DOHH2 (cell line): ENCODE measurements around the gene DNAH6.
"Not testable (repeated sequence)": the region's sequence is repeated elsewhere in the genome, so short reads cannot be mapped to it uniquely, and the experiment has no call there.

Experiments used
- EZH2phosphoT487 ChIP-seq: fragments of 200-600 bp; sonication (generic); IDR thresholded peaks from 2 replicates; pipeline ENCODE4 v1.6.1; 2017; ENCODE audit warnings: borderline replicate concordance, mild to moderate bottlenecking, antibody characterized with exemption, low read length, moderate library complexity, mixed read lengths
- TF ChIP-seq, protein P1 (sequence below): fragments of 200-600 bp; sonication (generic); IDR thresholded peaks from one replicate; pipeline ENCODE4 v1.5.1; 2014; ENCODE audit warnings: antibody characterized with exemption, mild to moderate bottlenecking, low read depth, low read length; ENCODE audit not compliant: poor library complexity, severe bottlenecking

DNA sequence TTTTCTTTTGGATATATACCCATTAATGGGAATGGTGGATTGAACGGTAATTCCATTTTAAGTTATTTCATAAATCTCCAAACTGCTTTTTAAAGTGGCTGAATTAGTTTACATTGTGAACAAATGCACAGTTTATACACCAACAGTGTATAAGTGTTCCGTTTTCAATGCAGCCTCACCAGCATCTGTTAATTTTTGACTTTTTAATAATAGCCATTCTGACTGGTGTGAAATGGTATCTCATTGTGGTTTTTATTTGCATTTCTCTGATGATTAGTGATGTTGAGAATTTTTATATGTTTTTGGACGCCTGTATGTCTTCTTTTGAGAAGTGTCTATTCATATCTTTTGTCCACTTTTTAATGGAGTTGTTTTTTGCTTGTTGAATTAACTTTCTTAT is 257.3 kb downstream of the DNAH6 start:
- TF ChIP-seq, protein P1, sequence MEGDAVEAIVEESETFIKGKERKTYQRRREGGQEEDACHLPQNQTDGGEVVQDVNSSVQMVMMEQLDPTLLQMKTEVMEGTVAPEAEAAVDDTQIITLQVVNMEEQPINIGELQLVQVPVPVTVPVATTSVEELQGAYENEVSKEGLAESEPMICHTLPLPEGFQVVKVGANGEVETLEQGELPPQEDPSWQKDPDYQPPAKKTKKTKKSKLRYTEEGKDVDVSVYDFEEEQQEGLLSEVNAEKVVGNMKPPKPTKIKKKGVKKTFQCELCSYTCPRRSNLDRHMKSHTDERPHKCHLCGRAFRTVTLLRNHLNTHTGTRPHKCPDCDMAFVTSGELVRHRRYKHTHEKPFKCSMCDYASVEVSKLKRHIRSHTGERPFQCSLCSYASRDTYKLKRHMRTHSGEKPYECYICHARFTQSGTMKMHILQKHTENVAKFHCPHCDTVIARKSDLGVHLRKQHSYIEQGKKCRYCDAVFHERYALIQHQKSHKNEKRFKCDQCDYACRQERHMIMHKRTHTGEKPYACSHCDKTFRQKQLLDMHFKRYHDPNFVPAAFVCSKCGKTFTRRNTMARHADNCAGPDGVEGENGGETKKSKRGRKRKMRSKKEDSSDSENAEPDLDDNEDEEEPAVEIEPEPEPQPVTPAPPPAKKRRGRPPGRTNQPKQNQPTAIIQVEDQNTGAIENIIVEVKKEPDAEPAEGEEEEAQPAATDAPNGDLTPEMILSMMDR = not testable (repeated sequence)
- not testable (repeated sequence) for TF ChIP-seq EZH2phosphoT487
